AG04450 (cell line): ENCODE results near the gene SELPLG. TPM values are rescaled to one million over a fixed set of nuclear protein-coding genes. Genes with fewer than 3 reads are reported as not detected.

Experiments used
- CTCF ChIA-PET: fragments of 300-600, 350-600 bp; formaldehyde crosslinking; extraction: SDS; loops from one replicate; lab custom pipeline; 2022; ENCODE audit warnings: antibody characterized with exemption, inconsistent platforms; lab: Charles Lee
- POLR2A ChIA-PET: fragments of 350-600 bp; formaldehyde crosslinking; extraction: SDS; loops from one replicate; lab custom pipeline; 2021; ENCODE audit warnings: antibody characterized with exemption, inconsistent platforms; lab: Yijun Ruan, JAX
- DNase-seq: peaks from one replicate; pipeline ENCODE4 v3.0.0-alpha.2; 2011; ENCODE audit warnings: low read depth, low spot score
- H3K27ac ChIP-seq: one replicate; pipeline ENCODE4 v1.5.1; 2012; ENCODE audit warnings: low read depth, low read length, control low read depth
- H3K27me3 ChIP-seq: one replicate; pipeline ENCODE4 v1.6.0; 2012; ENCODE audit warnings: low read length; ENCODE audit not compliant: control insufficient read depth, insufficient read depth
- H3K4me3 ChIP-seq: 2 replicates; pipeline ENCODE4 v1.5.1; 2011; ENCODE audit warnings: mild to moderate bottlenecking, low read depth, low read length, control low read depth
- H3K9me3 ChIP-seq: 2 replicates; pipeline ENCODE4 v1.5.1; 2012; ENCODE audit warnings: low read length; ENCODE audit not compliant: control insufficient read depth, insufficient read depth
- polyA plus RNA-seq: library from polyadenylated mRNA; depleted of rRNA; stranded (reverse); fragments of >200 nt; gene quantifications from 2 replicates; pipeline ENCODE4 v1.2.3, GENCODE V29; 2011
- TF ChIP-seq, protein P1 (sequence below): IDR thresholded peaks from 2 replicates; pipeline ENCODE4 v1.5.1; 2011; ENCODE audit warnings: low read depth, low read length, control low read depth, inconsistent platforms

Gene SELPLG
- polyA plus RNA-seq, 1 experiment, result 6.1 TPM

DNA sequence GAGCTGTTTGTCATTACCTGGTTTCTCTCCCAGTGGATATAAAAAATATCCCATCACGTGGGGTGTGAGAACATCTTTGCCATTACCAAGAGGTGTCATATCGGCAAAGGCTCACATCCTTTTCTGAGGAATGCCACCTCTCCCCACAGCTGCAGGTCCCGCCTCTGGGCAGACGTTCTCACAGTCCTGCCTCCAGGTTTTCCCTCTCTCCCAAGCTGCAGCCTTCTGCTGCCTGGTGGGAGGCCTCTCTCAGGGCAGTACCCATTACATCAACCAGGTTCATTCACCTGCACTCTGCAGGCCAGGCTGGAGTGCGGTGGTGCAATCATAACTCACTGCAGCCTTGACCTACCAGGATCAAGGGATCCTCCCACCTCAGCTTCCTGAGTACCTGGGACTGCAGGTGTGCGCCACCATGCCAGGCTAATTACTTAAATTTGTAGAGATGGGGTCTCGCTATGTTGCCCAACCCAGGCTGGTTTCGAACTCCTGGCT, 20.9 kb downstream of the SELPLG start:
- CTCF ChIA-PET, result interaction anchor here (11.2 kb wide), 1 partner anchor 46 kb away, joined by 508 read pairs; the partner anchor contains the start of genes ISCU and SART3
- Histone ChIP-seq H3K27me3 (no peaks in the 10 kb centered on the region), H3K9me3 (peaks cover 7% of the 10 kb centered on the region), H3K27ac (no peak overlapping the region), H3K4me3 (no peak overlapping the region)
- DNase-seq, result no peak
- POLR2A ChIA-PET, result interaction anchor here (1.1 kb wide), 1 partner anchor 52 kb away, joined by 6 read pairs; the partner anchor contains the start of gene SART3
- TF ChIP-seq, protein P1, sequence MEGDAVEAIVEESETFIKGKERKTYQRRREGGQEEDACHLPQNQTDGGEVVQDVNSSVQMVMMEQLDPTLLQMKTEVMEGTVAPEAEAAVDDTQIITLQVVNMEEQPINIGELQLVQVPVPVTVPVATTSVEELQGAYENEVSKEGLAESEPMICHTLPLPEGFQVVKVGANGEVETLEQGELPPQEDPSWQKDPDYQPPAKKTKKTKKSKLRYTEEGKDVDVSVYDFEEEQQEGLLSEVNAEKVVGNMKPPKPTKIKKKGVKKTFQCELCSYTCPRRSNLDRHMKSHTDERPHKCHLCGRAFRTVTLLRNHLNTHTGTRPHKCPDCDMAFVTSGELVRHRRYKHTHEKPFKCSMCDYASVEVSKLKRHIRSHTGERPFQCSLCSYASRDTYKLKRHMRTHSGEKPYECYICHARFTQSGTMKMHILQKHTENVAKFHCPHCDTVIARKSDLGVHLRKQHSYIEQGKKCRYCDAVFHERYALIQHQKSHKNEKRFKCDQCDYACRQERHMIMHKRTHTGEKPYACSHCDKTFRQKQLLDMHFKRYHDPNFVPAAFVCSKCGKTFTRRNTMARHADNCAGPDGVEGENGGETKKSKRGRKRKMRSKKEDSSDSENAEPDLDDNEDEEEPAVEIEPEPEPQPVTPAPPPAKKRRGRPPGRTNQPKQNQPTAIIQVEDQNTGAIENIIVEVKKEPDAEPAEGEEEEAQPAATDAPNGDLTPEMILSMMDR, result no peak

DNA sequence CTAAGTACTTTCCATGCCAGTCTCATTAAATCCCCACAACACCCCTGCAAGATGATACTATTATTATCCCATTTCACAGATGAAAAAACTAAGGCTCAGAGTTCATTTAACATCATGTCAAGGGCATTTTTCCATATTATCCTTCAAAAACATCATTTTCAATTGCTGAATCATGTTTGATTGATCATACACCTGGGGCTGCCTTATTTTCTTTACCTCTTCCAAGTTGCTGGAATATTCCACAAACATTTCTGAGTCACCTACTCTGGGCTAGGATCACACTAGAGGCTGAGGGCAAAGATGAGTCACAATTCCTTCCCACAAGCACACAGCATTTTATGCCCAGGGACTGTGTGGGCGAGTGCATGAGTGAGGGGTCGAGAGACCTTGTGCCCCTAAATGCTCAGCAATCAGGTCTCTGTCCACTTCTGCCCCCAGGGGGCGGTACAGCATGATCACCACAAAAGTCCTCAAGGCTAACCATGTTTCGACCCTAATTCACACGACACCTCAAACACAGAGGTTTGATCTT, 21.7 kb downstream of the SELPLG start:
- ChIA-PET CTCF (interaction anchor here (1.1 to 11.2 kb wide), 3 partner anchors 41 to 45 kb away, joined by 4 to 508 read pairs (median 6); partner anchors contain the start of genes ISCU and SART3), POLR2A (interaction anchor here (1.1 kb wide), 1 partner anchor 51 kb away, joined by 6 read pairs; the partner anchor contains the start of gene SART3)

DNA sequence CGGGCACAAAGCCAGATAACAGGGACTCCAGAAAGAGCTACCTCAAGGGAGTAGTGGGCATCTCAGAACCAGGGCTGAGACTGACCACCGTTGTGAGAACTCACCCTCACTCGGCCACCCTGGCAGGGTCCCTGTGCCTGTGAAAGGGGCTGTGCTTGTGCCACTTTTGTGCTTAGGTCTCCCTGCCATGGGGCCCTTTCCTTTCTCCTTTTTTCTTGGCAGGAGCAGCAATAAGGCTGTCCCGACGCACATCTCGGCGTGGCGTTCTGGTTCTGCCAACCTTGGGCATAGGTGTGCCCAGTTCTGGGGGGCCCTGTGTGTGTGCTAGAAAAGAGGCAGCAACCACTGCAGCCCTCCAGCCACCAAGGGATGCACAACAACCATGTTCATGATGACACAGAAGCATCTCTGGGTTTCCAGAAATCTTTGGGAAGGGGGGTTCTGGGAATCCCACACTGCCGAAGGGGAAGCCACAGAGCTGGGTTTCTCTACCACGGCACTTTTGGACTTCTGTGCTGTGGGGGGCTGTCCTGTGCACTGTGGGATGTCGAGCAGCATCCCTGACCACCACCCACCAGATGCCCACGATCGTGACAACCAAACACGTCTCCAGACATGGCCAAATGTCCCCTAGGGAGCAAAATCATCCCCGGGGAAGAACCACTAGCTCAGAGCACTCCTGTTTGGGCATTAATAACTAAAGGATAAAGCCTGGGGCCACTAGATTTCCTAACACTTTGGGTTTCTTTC, 22.7 kb downstream of the SELPLG start:
- Histone ChIP-seq H3K4me3 (no peak overlapping the region), H3K27me3 (no peaks in the 10 kb centered on the region), H3K9me3 (peaks cover 2% of the 10 kb centered on the region), H3K27ac (peak overlapping the region; percentile 11)
- CTCF ChIA-PET, result interaction anchor here (1.1 to 1.6 kb wide), 3 partner anchors 40 to 47 kb away, joined by 3 to 6 read pairs (median 4); no protein-coding TSS in a partner anchor
- TF ChIP-seq, protein P1, result no peak
- DNase-seq, result no peak
- POLR2A ChIA-PET, result no interaction called here

More for the DNA sequence above, 21.7 kb downstream of the SELPLG start:
- H3K4me3 ChIP-seq, result no peak overlapping the region
- DNase-seq, result no peak
- H3K9me3 ChIP-seq, result peaks cover 7% of the 10 kb centered on the region
- H3K27ac ChIP-seq, result no peak overlapping the region
- no peaks in the 10 kb centered on the region for H3K27me3 ChIP-seq
- TF ChIP-seq, protein P1, result peak; percentile 48

DNA sequence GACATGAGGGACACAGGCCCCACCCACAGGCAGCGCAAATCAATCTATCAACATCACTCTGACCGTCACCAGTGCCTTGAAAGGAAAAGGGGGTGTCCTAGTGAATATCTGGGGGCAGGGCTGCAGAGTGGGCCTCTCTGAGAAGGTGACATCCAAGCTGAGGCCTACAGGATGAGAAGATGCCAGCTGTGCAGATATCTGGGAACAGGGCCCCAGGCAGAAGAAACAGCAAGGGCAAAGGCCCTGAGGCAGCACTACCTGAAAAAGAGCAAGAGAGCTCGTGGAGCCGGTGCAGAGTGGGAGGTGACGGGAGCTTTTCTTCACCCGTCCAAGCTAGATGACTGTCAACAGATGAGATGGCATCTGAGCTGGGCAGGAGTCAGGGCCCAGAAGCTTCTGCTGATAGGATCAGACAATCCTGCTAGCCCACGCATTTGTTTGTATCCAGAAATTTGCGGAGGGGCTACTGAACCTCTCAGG, 23.3 kb downstream of the SELPLG start:
- Histone ChIP-seq H3K4me3 (no peak overlapping the region), H3K27me3 (no peaks in the 10 kb centered on the region), H3K27ac (peak overlapping the region; percentile 75), H3K9me3 (no peaks in the 10 kb centered on the region; the same call in 1 of the 2 replicates)
- TF ChIP-seq, protein P1, result no peak
- DNase-seq, result no peak
- ChIA-PET CTCF (interaction anchor here (1.1 to 1.6 kb wide), 2 partner anchors 39 to 46 kb away, joined by 3 to 6 read pairs; no protein-coding TSS in a partner anchor), POLR2A (interaction anchor here (1.3 kb wide), 1 partner anchor 12 kb away, joined by 9 read pairs; the partner anchor contains the start of gene TMEM119)
